ENCODE data around the gene WAC. TPM values are rescaled to one million over a fixed set of nuclear protein-coding genes. Genes with fewer than 3 reads are reported as not detected.

The WAC gene
- 51.6 to 79.6 TPM (median 74.0 TPM) in 5 replicates for total RNA-seq (2022; extraction: Qiagen RNA extraction; ENCODE audit: low read depth)

GRCh38 chr10:28532337-28533185 is at the start of gene WAC:
Gene WAC, plus strand, starts transcription at chr10:28533118. Its CDS starts 462 bp downstream, at chr10:28533580.

Other genes starting within 250 kb of the WAC start
- gene MPP7, start 230.1 kb upstream of the WAC start, total RNA-seq (2022; extraction: Qiagen RNA extraction; ENCODE audit: low read depth): 0.06 to 0.23 TPM (median 0.10 TPM) in 3 of 5 replicates, not detected in the others
- 15.5 to 20.3 TPM (median 18.5 TPM) in 5 replicates for gene BAMBI, start 144.4 kb downstream of the WAC start, total RNA-seq (2022; extraction: Qiagen RNA extraction; ENCODE audit: low read depth)